Esophagus (tissue), 2 donors: ENCODE results near the gene RPGRIP1L. TPM values are rescaled to one million over a fixed set of nuclear protein-coding genes. Genes with fewer than 3 reads are reported as not detected.

ENCODE experiments used
- H3K27ac ChIP-seq, 2 donors: one replicate each; pipeline ENCODE4 v1.5.1; 2013; ENCODE audit warnings: low read depth in 2 of 2, mild to moderate bottlenecking in 2 of 2, inconsistent platforms in 1 of 2, low read length in 1 of 2, moderate library complexity in 1 of 2
- H3K27me3 ChIP-seq, 2 donors: one replicate each; pipeline ENCODE4 v1.6.1; 2013; ENCODE audit warnings: low read length in 2 of 2, control low read depth in 1 of 2, mild to moderate bottlenecking in 1 of 2; ENCODE audit not compliant: insufficient read depth in 2 of 2, control insufficient read depth in 1 of 2
- H3K36me3 ChIP-seq, 2 donors: one replicate each; pipeline ENCODE4 v1.6.1; 2013; ENCODE audit warnings: low read length in 1 of 2; ENCODE audit not compliant: control insufficient read depth in 2 of 2, insufficient read depth in 2 of 2
- H3K4me1 ChIP-seq, 2 donors: one replicate each; pipeline ENCODE4 v1.6.1; 2013; ENCODE audit warnings: low read length in 1 of 2; ENCODE audit not compliant: control insufficient read depth in 2 of 2, insufficient read depth in 2 of 2
- H3K4me3 ChIP-seq, 2 donors: one replicate each; pipeline ENCODE4 v1.5.1; 2013; ENCODE audit warnings: low read length in 2 of 2, mild to moderate bottlenecking in 2 of 2, low read depth in 1 of 2, moderate library complexity in 1 of 2
- H3K9me3 ChIP-seq, 2 donors: one replicate each; pipeline ENCODE4 v1.6.1; 2013; ENCODE audit warnings: mild to moderate bottlenecking in 2 of 2, low read depth in 1 of 2, low read length in 1 of 2, moderate library complexity in 1 of 2; ENCODE audit not compliant: control insufficient read depth in 2 of 2, insufficient read depth in 1 of 2
- WGBS, 2 donors: extraction: QIAGEN DNeasy Blood & Tissue Kit; methylation state at CpG; one replicate each; pipeline ENCODE4 v1.1.7; 2013; 5-methylcytosine and 5-hydroxymethylcytosine counted together
- polyA plus RNA-seq, 2 donors: library from polyadenylated mRNA; stranded (reverse); fragments of 200-250 nt; gene quantifications; one replicate each; pipeline ENCODE4 v1.2.3, GENCODE V29; 2013
- donor health status: healthy with polysubstance abuse.
- donor health status: Bipolar disorder and iron deficiency.

RPGRIP1L gene
- polyA plus RNA-seq, 2 donors, result 1.3 to 1.7 TPM

DNA sequence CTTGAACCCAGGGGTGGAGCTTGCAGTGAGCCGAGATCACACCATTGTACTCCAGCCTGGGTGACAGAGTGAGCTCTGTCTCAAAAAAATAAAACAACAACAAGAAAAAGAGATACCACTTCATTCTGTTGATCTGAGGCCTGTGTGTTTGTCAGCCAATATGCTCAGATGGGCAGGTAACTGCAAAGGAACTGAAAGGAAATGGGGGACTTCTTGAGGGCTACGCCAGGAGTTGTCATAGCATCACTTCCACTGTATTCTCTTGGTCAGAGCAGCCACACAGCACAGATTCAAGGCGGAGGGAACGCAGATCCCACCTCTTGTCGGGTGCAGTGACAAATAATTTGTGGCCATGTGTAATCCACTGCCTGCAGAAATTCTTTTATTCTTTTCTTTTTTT lies 126.8 kb downstream of the RPGRIP1L start:
- Histone ChIP-seq H3K36me3 (no peaks in the 10 kb centered on the region), H3K27me3 (no peaks in the 10 kb centered on the region), H3K4me3 (no peak overlapping the region), H3K4me1 (no peaks in the 10 kb centered on the region), H3K9me3 (no peaks in the 10 kb centered on the region), H3K27ac (no peak overlapping the region)
- WGBS, 2 donors, result 90 to 94% methylated on average over 5 of the region's 5 CpGs

DNA sequence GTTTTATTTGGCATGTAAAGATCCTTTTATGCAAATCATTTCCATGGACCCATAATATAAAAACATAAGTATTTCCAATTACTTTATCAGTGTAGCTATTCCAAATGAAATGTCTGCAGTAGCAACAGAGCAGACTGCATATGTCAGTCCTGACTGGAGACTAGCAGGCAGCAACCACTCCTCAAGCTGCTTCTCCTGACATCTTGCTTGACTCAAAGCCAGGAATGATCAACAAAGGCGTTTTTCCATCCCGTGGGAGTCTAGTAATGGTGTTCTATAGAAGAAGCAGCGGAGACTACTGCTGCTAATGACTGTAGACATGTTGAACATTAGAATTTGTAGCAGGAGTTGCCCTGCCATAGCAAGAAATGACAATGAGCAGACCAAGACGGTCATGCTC lies 127.4 kb downstream of the RPGRIP1L start:
- 64 to 73% methylated on average over 4 of the region's 4 CpGs for WGBS, 2 donors
- Histone ChIP-seq H3K4me3 (no peak overlapping the region), H3K27me3 (no peaks in the 10 kb centered on the region), H3K4me1 (no peaks in the 10 kb centered on the region), H3K36me3 (no peaks in the 10 kb centered on the region), H3K9me3 (no peaks in the 10 kb centered on the region), H3K27ac (no peak overlapping the region)

DNA sequence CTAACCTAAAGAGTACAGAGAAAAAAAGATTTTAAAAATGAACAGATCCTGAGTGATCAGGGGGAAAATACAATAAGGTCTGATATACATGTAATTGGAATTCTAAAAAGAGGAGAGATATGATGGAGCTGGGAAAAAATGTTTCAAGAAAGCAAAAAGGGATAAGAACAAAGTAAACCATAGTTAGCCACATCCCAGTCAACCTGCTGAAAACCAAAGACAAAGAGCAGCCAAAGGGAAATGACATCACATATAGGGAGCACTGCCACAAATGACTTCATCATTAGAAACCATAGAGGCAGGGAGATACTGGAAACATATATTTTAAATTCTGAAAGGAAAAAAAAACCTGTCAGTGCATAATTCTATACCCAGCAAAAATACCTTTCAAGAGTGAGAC lies 131.9 kb downstream of the RPGRIP1L start:
- Histone ChIP-seq H3K27me3 (no peaks in the 10 kb centered on the region), H3K4me1 (no peaks in the 10 kb centered on the region), H3K36me3 (no peaks in the 10 kb centered on the region), H3K27ac (no peak overlapping the region), H3K9me3 (no peaks in the 10 kb centered on the region), H3K4me3 (no peak overlapping the region)

DNA sequence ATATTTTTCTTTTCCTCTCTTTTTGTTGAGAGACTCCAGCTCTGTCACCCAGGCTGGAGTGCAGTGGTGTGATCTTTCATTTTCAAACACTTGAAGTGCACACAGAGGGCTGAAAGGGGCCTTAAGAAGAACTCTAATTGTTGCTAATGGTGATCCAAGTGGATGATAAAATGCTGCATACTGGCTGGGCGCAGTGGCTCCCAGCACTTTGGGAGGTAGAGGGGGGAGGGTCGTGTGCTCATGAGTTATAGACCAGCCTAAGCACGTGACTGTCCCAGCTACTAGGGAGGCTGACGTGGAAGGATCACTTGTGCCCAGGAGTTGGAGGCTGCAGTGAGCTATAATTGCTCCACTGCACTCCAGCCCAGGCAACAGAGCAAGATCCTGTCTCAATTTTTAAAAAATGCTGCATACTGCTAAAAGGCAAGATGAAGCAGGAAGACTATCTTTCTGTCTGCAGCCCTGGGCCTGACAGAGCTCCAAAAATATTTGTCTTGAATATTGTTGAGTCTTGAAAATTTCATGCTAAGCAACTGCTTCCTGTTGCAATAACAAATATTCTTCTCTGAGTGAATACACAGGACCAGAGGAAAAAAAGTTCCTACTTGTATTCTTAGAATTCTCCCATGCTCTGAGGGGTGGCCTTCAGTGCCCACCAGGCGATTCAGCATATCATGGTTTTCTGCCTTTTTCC lies 137.0 kb downstream of the RPGRIP1L start:
- H3K9me3 ChIP-seq, result no peaks in the 10 kb centered on the region
- H3K27ac ChIP-seq, result no peak overlapping the region
- H3K4me3 ChIP-seq, result no peak overlapping the region
- no peaks in the 10 kb centered on the region for H3K36me3 ChIP-seq
- no peaks in the 10 kb centered on the region for H3K4me1 ChIP-seq
- H3K27me3 ChIP-seq, result no peaks in the 10 kb centered on the region
- WGBS, 2 donors, result 72 to 76% methylated on average over 5 of the region's 5 CpGs

DNA sequence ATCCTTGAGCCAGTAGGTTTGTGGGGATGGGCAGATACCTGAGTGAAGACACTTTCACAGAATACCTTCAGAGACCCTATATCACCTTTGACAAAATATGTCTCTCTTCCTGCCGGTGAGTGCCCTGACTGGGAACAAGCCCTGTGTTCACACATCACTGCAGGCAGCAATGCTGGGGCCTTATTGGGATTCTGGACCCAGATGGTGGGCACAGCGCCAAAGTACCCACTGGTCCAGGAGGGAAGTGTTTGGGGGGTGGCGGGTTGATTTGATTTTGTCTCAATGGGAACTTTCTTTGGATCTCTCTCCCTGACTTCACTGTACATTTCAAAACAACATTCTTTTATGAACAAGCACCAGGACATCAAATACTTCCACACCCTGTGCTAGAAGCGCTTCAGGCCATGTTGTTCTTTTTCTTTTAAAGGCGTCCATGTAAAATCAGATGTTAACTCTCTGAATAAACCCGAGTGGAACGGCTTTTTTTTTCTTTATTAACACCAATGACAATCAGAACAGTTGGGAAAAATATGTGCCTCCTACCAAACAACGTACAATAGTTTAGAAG lies 138.3 kb downstream of the RPGRIP1L start:
- Histone ChIP-seq H3K9me3 (no peaks in the 10 kb centered on the region), H3K27ac (peak overlapping the region in 1 of 2 donors; percentile 20), H3K27me3 (no peaks in the 10 kb centered on the region), H3K4me3 (no peak overlapping the region), H3K36me3 (no peaks in the 10 kb centered on the region), H3K4me1 (no peaks in the 10 kb centered on the region)
- 50 to 66% methylated on average over 8 of the region's 8 CpGs for WGBS, 2 donors

DNA sequence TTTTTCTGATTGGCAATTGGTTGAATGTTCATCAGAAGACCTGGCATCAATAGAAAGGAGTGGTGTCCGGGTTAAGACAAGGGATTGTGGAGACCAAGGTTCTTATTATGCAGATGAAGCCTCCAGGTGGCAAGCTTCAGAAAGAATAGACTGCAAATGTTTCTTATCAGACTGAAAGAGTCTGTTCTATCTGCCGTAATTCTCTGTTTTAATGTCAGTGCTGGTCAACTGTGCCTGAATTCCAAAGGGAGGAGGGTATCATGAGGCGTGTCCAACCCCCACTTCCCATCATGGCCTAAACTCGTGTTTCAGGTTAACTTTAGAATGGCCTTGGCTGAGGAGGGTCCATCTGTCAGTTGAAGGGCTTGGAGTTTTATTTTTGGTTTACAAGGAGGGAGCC lies 140.2 kb downstream of the RPGRIP1L start:
- no peak overlapping the region for H3K27ac ChIP-seq
- H3K27me3 ChIP-seq, result no peaks in the 10 kb centered on the region
- H3K4me3 ChIP-seq, result no peak overlapping the region
- H3K36me3 ChIP-seq, result no peaks in the 10 kb centered on the region
- H3K9me3 ChIP-seq, result no peaks in the 10 kb centered on the region
- no peaks in the 10 kb centered on the region for H3K4me1 ChIP-seq
- WGBS, 2 donors, result 74 to 82% methylated on average over 4 of the region's 4 CpGs

DNA sequence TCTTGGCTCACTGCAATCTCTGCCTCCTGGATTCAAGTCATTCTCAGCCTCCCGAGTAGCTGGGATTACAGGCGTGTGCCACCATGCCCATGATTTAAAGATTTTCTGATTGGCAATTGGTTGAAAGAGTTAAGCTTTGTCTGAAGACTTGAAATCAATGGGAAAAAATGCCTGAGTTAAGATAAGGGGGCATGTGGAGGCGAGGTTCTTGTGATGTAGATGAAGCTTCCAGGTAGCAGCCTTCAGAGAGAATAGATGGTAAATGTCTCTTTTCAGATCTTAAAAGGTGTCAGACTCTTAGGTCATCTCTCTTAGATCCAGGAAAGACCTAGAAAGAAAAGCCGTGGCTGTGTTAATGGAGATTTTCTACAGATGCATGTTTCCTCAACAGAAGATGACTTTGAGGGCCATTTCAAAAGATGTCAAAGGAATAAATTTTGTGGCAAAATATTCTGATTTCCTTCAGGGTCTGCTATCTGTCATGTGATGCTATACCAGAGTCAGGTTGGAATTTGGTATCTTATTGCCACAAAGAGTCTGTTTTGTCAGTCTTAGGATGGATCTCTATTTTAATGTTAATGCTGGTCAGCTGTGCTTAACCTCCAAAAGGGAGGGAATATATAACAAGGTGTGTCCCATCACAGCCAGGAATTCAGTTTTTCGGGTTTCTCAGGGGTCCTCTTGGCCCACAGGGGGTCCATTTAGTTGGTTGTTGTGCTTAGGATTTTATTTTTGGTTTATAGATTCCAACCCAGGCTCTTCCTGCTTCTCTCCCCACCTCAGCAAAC lies 142.4 kb downstream of the RPGRIP1L start:
- no peak overlapping the region for H3K4me3 ChIP-seq
- H3K9me3 ChIP-seq, result no peaks in the 10 kb centered on the region
- no peaks in the 10 kb centered on the region for H3K27me3 ChIP-seq
- WGBS, 2 donors, result 80 to 84% methylated on average over 5 of the region's 5 CpGs
- H3K4me1 ChIP-seq, result no peaks in the 10 kb centered on the region
- H3K36me3 ChIP-seq, result no peaks in the 10 kb centered on the region
- H3K27ac ChIP-seq, result no peak overlapping the region

DNA sequence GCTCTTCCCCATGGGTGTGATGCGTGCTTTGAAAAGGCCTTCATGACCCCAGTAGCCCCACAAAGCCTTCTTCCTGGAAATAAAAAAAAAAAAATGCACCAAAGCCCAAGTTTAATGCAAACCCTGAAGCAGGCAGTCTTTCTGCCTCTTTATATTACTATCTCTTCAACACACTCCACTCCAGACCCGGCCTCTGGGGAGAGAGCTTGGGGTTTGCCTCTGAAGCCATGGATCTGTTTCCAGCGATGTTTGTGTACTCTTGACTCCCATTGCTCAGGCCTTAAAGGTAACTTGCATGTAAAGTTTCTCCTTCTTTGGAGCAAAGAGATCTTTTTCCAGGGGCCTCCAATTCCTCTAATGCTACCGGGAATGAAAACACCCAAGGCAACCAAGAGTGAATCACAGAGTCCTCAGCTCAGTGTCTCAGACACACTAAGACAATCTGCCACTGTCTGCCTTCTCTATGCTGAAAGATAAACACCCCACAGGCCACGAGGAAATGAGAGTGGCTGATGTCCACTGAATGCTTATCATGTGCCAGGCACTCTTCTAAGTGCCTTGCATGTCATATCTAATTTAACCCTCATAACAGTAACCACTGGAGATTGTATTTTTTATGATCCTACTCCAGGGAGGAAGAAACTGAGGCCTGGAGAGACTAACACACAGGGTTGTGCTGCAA lies 144.2 kb downstream of the RPGRIP1L start:
- WGBS, 2 donors, result 74 to 83% methylated on average over 5 of the region's 5 CpGs
- Histone ChIP-seq H3K27me3 (no peaks in the 10 kb centered on the region), H3K36me3 (no peaks in the 10 kb centered on the region), H3K9me3 (no peaks in the 10 kb centered on the region), H3K4me3 (no peak overlapping the region), H3K4me1 (no peaks in the 10 kb centered on the region), H3K27ac (no peak overlapping the region)

DNA sequence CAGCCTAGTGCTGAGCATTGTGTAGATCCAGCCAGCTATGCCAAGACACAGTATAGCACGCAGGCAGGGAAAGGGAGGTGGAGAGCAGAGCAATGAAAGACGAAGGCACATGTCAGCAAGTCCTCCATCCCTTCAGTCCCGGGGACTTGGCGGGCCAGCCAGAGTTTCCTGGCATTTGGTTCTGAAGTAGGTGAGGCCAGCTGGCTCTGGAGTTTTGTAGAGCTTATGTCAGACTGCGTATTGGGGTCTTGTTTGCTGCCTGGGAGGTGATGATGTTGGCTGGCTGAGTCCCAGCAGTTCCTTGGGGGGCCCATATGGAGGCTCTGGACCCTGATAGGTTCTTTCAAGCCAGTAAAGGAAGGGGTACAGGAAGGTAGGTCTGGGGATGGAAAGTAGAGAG lies 144.9 kb downstream of the RPGRIP1L start:
- Histone ChIP-seq H3K4me1 (no peaks in the 10 kb centered on the region), H3K27ac (no peak overlapping the region), H3K9me3 (no peaks in the 10 kb centered on the region), H3K4me3 (no peak overlapping the region), H3K36me3 (no peaks in the 10 kb centered on the region), H3K27me3 (no peaks in the 10 kb centered on the region)
- 80 to 85% methylated on average over 5 of the region's 5 CpGs for WGBS, 2 donors
